Measurements from ENCODE around the gene ZBTB34. TPM values are rescaled to one million over a fixed set of nuclear protein-coding genes. Genes with fewer than 3 reads are reported as not detected.

The ZBTB34 gene
- total and polyA plus RNA-seq, 4 donors, result 1.1 to 9.5 (median 3.4) TPM

GRCh38 chr9:126927419-126927818, 67.0 kb downstream of the ZBTB34 start:
- Histone ChIP-seq H3K36me3 (ENCODE audit: control insufficient read depth in 4 of 4, insufficient read depth in 3 of 4, low read depth in 1 of 4, low read length in 3 of 4) (no peaks in the 10 kb centered on the region), H3K27ac (ENCODE audit: low read depth in 1 of 2, low read length in 2 of 2) (no peak overlapping the region), H3K9me3 (ENCODE audit: control insufficient read depth in 4 of 4, low read length in 3 of 4) (no peaks in the 10 kb centered on the region), H3K4me1 (ENCODE audit: control insufficient read depth in 4 of 4, insufficient read depth in 4 of 4, low read length in 3 of 4) (no peaks in the 10 kb centered on the region), H3K4me3 (ENCODE audit: low read depth in 1 of 3, low read length in 3 of 3) (no peak overlapping the region), H3K9ac (ENCODE audit: low read depth in 1 of 2, low read length in 2 of 2) (no peak overlapping the region), H3K27me3 (ENCODE audit: control insufficient read depth in 4 of 4, insufficient read depth in 4 of 4, low read length in 3 of 4) (no peaks in the 10 kb centered on the region)
- whole genome bisulfite sequencing, result 64% methylated on average over 6 of the region's 6 CpGs
- TF ChIP-seq GABPA (IDR thresholded peaks at IDR 0.05 in 1 of 2, conservative IDR thresholded peaks at IDR 0.05 in 1 of 2) (no peak), YY1 (IDR thresholded peaks at IDR 0.05) (no peak), FOXA2 (IDR thresholded peaks at IDR 0.05) (no peak), NR2F2 (IDR thresholded peaks at IDR 0.05) (no peak), RAD21 (IDR thresholded peaks at IDR 0.05) (no peak), RXRA (IDR thresholded peaks at IDR 0.05) (no peak), FOXA1 (IDR thresholded peaks at IDR 0.05) (no peak), JUND (IDR thresholded peaks at IDR 0.05) (no peak), MAX (IDR thresholded peaks at IDR 0.05) (no peak), HNF4A (conservative IDR thresholded peaks at IDR 0.05) (no peak), SP1 (IDR thresholded peaks at IDR 0.05) (no peak), TAF1 (conservative IDR thresholded peaks at IDR 0.05) (no peak), REST (IDR thresholded peaks at IDR 0.05) (no peak), HNF4G (IDR thresholded peaks at IDR 0.05) (no peak), EGR1 (IDR thresholded peaks at IDR 0.05; ENCODE audit: low read depth in 2 of 2) (no peak), ATF3 (IDR thresholded peaks at IDR 0.05) (no peak)
- TF ChIP-seq, protein P1, sequence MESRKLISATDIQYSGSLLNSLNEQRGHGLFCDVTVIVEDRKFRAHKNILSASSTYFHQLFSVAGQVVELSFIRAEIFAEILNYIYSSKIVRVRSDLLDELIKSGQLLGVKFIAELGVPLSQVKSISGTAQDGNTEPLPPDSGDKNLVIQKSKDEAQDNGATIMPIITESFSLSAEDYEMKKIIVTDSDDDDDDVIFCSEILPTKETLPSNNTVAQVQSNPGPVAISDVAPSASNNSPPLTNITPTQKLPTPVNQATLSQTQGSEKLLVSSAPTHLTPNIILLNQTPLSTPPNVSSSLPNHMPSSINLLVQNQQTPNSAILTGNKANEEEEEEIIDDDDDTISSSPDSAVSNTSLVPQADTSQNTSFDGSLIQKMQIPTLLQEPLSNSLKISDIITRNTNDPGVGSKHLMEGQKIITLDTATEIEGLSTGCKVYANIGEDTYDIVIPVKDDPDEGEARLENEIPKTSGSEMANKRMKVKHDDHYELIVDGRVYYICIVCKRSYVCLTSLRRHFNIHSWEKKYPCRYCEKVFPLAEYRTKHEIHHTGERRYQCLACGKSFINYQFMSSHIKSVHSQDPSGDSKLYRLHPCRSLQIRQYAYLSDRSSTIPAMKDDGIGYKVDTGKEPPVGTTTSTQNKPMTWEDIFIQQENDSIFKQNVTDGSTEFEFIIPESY (IDR thresholded peaks at IDR 0.05), result no peak
- TF ChIP-seq, protein P2, sequence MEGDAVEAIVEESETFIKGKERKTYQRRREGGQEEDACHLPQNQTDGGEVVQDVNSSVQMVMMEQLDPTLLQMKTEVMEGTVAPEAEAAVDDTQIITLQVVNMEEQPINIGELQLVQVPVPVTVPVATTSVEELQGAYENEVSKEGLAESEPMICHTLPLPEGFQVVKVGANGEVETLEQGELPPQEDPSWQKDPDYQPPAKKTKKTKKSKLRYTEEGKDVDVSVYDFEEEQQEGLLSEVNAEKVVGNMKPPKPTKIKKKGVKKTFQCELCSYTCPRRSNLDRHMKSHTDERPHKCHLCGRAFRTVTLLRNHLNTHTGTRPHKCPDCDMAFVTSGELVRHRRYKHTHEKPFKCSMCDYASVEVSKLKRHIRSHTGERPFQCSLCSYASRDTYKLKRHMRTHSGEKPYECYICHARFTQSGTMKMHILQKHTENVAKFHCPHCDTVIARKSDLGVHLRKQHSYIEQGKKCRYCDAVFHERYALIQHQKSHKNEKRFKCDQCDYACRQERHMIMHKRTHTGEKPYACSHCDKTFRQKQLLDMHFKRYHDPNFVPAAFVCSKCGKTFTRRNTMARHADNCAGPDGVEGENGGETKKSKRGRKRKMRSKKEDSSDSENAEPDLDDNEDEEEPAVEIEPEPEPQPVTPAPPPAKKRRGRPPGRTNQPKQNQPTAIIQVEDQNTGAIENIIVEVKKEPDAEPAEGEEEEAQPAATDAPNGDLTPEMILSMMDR (IDR thresholded peaks at IDR 0.05; ENCODE audit: low read depth, low read length, missing input control), result no peak
- DNase-seq (ENCODE audit: low spot score), result no peak
